Transverse colon (tissue), 4 donors: ENCODE results near the gene CAPS2. TPM values are rescaled to one million over a fixed set of nuclear protein-coding genes. Genes with fewer than 3 reads are reported as not detected.

Experiments
- DNase-seq: peaks from one replicate; pipeline ENCODE4 v3.0.0-alpha.2; 2019
- H3K27ac ChIP-seq, 4 donors: fragments of 200-600 bp; sonication (generic); 2 replicates each; pipeline ENCODE4 v1.5.1; 2016 to 2018; ENCODE audit warnings: inconsistent platforms in 4 of 4
- H3K27me3 ChIP-seq: fragments of 200-600 bp; sonication (generic); 2 replicates; pipeline ENCODE4 v1.5.1; 2017; ENCODE audit warnings: inconsistent platforms
- H3K36me3 ChIP-seq, 4 donors: fragments of 200-600 bp; sonication (generic); 2 replicates each; pipeline ENCODE4 v1.5.1; 2017 to 2019; ENCODE audit warnings: inconsistent platforms in 4 of 4
- H3K4me1 ChIP-seq, 4 donors: fragments of 200-600 bp; sonication (generic); 2 replicates each; pipeline ENCODE4 v1.5.1; 2017 to 2020; ENCODE audit warnings: inconsistent platforms in 4 of 4
- H3K4me3 ChIP-seq, 4 donors: fragments of 200-600 bp; sonication (generic); 1 replicate in 1 of 4; 2 replicates in 3 of 4; pipeline versions ENCODE4 v1.5.1 to v1.6.1; 2017 to 2019; ENCODE audit warnings: inconsistent platforms in 4 of 4
- H3K9me3 ChIP-seq, 2 donors: fragments of 200-600 bp; sonication (generic); 2 replicates each; pipeline ENCODE4 v1.5.1; 2017 to 2019; ENCODE audit warnings: inconsistent platforms in 2 of 2
- EP300 ChIP-seq: sonication (generic); formaldehyde crosslinking; IDR thresholded peaks from one replicate; pipeline ENCODE4 v1.6.1; 2017; ENCODE audit warnings: antibody characterized with exemption, low read depth
- POLR2A ChIP-seq: fragments of 450-650 bp; IDR thresholded peaks from one replicate; pipeline ENCODE4 v1.6.1; 2016; ENCODE audit warnings: antibody characterized with exemption, mild to moderate bottlenecking, moderate library complexity
- POLR2AphosphoS5 ChIP-seq, 3 donors: sonication (generic); formaldehyde crosslinking; IDR thresholded peaks; one replicate each; pipeline ENCODE4 v1.6.1; 2016; ENCODE audit warnings: antibody characterized with exemption in 3 of 3
- WGBS, 2 donors: methylation state at CpG; one replicate each; pipeline ENCODE4 v1.1.5; 2018; ENCODE audit warnings: low coverage in 1 of 2; 5-methylcytosine and 5-hydroxymethylcytosine counted together
- in situ Hi-C, 4 donors: fragments of 200-750 bp; cut with MboI; loops; one replicate each; pipeline versions ENCODE4 v1.15.0 to v1.15.1; 2017; ENCODE audit warnings: low sequenced_read_pairs in 3 of 4, low pct_ligation_motif_present in 1 of 4, low pct_unique_long_range_greater_than_20kb in 1 of 4
- intact Hi-C: fragments of 100-400 bp; cut with DNase I; formaldehyde crosslinking; loops from one replicate; pipeline ENCODE4 v1.15.1; 2023; ENCODE audit warnings: low total_unique reads
- total RNA-seq, 4 donors: library from RNA; depleted of rRNA; stranded (reverse); fragments of >200 nt; gene quantifications; one replicate each; pipeline ENCODE4 v1.1.0, GENCODE V29; 2016
- TF ChIP-seq, protein P1 (sequence below), 5 experiments: fragments of 200-600 bp in 3 of 5; fragments of 450-650 bp in 2 of 5; sonication (generic) in 3 of 5; IDR thresholded peaks; 1 replicate in 2 of 5; 2 replicates in 3 of 5; pipeline ENCODE4 v1.5.1; 2016 to 2017; ENCODE audit warnings: antibody characterized with exemption in 5 of 5, inconsistent platforms in 3 of 5, mild to moderate bottlenecking in 2 of 5, moderate library complexity in 1 of 5

CAPS2 gene
- total RNA-seq, 4 donors from 2014 or later: 2.0 to 10.3 (median 4.9) TPM

DNA sequence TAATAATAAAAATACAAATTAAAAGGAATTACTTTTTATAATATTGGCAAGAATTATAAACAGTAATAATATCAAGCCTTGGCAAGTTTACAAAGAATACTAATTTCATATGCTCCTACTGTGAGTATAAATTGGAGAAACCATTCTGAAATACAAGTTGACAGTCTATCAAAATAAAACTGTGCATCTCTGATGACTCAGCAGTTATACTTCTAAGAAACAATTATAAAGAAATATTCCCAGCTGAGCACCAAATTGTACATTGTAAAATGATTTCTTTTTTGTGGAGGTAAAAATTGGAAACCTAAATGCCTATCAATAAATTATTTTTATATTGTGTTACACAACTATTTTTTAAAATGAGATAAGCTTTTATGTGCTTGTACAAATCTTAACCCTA lies 85.0 kb downstream of the CAPS2 start:
- no peak for TF ChIP-seq EP300
- TF ChIP-seq, protein P1, sequence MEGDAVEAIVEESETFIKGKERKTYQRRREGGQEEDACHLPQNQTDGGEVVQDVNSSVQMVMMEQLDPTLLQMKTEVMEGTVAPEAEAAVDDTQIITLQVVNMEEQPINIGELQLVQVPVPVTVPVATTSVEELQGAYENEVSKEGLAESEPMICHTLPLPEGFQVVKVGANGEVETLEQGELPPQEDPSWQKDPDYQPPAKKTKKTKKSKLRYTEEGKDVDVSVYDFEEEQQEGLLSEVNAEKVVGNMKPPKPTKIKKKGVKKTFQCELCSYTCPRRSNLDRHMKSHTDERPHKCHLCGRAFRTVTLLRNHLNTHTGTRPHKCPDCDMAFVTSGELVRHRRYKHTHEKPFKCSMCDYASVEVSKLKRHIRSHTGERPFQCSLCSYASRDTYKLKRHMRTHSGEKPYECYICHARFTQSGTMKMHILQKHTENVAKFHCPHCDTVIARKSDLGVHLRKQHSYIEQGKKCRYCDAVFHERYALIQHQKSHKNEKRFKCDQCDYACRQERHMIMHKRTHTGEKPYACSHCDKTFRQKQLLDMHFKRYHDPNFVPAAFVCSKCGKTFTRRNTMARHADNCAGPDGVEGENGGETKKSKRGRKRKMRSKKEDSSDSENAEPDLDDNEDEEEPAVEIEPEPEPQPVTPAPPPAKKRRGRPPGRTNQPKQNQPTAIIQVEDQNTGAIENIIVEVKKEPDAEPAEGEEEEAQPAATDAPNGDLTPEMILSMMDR (IDR thresholded peaks at IDR 0.05): no peak
- Histone ChIP-seq H3K9me3 (no peaks in the 10 kb centered on the region), H3K4me1 (no peaks in the 10 kb centered on the region), H3K27ac (no peak overlapping the region), H3K27me3 (no peaks in the 10 kb centered on the region), H3K4me3 (no peak overlapping the region), H3K36me3 (no peaks in the 10 kb centered on the region)
- intact Hi-C loops: no loop called here
- no peak for DNase-seq
- in situ Hi-C loops: no loop called here

DNA sequence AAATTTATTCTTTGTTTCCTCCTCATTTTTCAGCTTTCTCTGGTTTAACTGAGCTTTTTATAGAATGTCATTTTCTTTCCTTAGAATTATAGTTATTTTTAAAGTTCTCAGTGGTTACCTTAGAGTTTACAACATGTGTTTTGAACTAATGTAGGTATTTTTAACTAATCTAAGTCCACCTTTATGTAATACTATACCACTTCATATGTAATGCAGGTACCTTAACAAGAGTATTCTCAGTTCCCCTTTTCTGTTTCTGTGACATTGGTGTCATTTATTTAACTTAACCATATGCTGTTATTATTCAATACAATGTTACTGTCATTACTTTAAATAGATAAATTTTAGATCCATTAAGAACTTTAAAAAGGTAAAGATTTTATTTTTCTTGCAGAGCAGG lies 90.1 kb downstream of the CAPS2 start:
- intact Hi-C loops: no loop called here
- H3K27me3 ChIP-seq: no peaks in the 10 kb centered on the region
- H3K36me3 ChIP-seq: no peaks in the 10 kb centered on the region
- H3K4me3 ChIP-seq: no peak overlapping the region
- no peak for DNase-seq
- H3K4me1 ChIP-seq: no peaks in the 10 kb centered on the region
- in situ Hi-C loops: no loop called here
- TF ChIP-seq POLR2A: no peak
- TF ChIP-seq POLR2AphosphoS5 (IDR thresholded peaks at IDR 0.05): no peak
- TF ChIP-seq, protein P1 (IDR thresholded peaks at IDR 0.05): no peak
- TF ChIP-seq EP300: no peak
- peaks cover 0 to 2% of the 10 kb centered on the region in 2 donors for H3K9me3 ChIP-seq
- H3K27ac ChIP-seq: no peak overlapping the region

DNA sequence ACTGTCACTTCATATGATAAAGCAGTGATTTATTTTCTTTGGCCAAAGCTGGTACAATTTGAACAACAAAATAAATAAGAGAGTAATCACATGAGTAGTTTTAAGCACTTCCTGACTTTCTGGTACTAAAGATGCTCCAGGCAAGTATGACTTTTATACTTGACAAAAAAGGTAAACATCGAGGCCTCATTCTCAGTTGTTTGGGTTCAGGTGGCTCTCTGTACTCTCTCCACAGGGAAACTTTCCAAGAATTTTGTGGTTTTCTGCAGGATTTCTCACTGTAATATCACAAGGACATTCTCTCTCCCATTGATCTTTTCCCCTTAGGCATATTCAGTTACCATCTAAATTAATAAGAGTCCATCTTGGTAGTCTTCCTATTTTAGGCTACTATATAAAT lies 93.9 kb downstream of the CAPS2 start:
- no peaks in the 10 kb centered on the region for H3K27me3 ChIP-seq
- no peak overlapping the region for H3K27ac ChIP-seq
- in situ Hi-C loops (no loop called here), intact Hi-C loops (no loop called here)
- TF ChIP-seq POLR2A (no peak), EP300 (no peak), POLR2AphosphoS5 (IDR thresholded peaks at IDR 0.05) (no peak)
- TF ChIP-seq, protein P1 (IDR thresholded peaks at IDR 0.05): no peak
- 19 to 42% methylated on average over 1 of the region's 1 CpG for WGBS, 2 donors
- DNase-seq: no peak
- H3K9me3 ChIP-seq: peaks cover 0 to 2% of the 10 kb centered on the region in 2 donors
- no peaks in the 10 kb centered on the region for H3K36me3 ChIP-seq
- no peak overlapping the region for H3K4me3 ChIP-seq
- H3K4me1 ChIP-seq: no peaks in the 10 kb centered on the region

DNA sequence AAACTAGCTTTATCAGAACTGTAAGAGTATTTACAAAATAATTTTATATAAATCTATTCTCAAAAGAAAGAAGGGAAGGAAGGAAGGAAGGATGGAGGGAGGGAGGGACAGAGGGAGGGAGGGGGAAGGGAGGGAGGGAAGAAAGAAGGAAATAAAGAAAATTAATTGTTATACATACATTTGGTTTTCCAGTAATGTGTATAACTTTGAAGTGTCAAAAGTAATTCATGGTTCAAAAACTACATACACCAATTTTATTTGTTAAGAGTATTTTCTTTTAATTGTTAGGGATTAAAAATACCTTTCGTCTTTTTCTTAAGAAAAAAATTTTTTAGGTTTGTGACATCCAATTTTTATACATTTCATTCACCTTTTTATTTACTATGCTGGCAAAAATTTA lies 103.0 kb downstream of the CAPS2 start:
- no peaks in the 10 kb centered on the region for H3K36me3 ChIP-seq
- 74 to 85% methylated on average over 1 of the region's 1 CpG for WGBS, 2 donors
- H3K27ac ChIP-seq: no peak overlapping the region
- H3K4me1 ChIP-seq: no peaks in the 10 kb centered on the region
- in situ Hi-C loops (no loop called here), intact Hi-C loops (no loop called here)
- no peak overlapping the region for H3K4me3 ChIP-seq
- TF ChIP-seq, protein P1 (IDR thresholded peaks at IDR 0.05): no peak
- no peak for TF ChIP-seq POLR2AphosphoS5 (IDR thresholded peaks at IDR 0.05)
- TF ChIP-seq EP300: no peak
- no peaks in the 10 kb centered on the region for H3K9me3 ChIP-seq
- no peaks in the 10 kb centered on the region for H3K27me3 ChIP-seq
- no peak for DNase-seq

Other genes starting within 250 kb of the CAPS2 start
- gene KCNC2, start 120.5 kb downstream of the CAPS2 start, total RNA-seq: not detected
- gene GLIPR1L1, start 4.3 kb upstream of the CAPS2 start, total RNA-seq: not detected
- under 1 TPM in 1 of 4 donors, not detected in 3; 0.95 TPM for gene GLIPR1L2, start 60.8 kb upstream of the CAPS2 start, total RNA-seq
- 10 to 100 TPM in 1 of 4 donors, 1 to 10 TPM in 3; 3.3 to 10.6 (median 3.6) TPM for gene GLIPR1, start 150.4 kb upstream of the CAPS2 start, total RNA-seq
- gene KRR1, start 181.3 kb upstream of the CAPS2 start, total RNA-seq: 10 to 100 TPM in 2 of 4 donors, 1 to 10 TPM in 2; 3.2 to 28.1 (median 11.7) TPM